ENCODE measurements around the gene MMAA.
A peak's percentile ranks its signal among the peaks of the same experiment; 100 is the strongest.

- TF ChIP-seq CTCF (IDR thresholded peaks at IDR 0.05; ENCODE audit: low read depth, low read length, poor library complexity, severe bottlenecking) (peak; percentile 8), EZH2phosphoT487 (IDR thresholded peaks at IDR 0.05; ENCODE audit: borderline replicate concordance, low read length) (no peak)
These were observed 433 bp downstream of the MMAA start for GRCh38 chr4:145619639-145619996.

Data from DOHH2 (cell line).